ENCODE results near the gene TBC1D22A. TPM values are rescaled to one million over a fixed set of nuclear protein-coding genes. Genes with fewer than 3 reads are reported as not detected.

Gene TBC1D22A
- polyA plus RNA-seq, 1 experiment, result 19.8 TPM

DNA sequence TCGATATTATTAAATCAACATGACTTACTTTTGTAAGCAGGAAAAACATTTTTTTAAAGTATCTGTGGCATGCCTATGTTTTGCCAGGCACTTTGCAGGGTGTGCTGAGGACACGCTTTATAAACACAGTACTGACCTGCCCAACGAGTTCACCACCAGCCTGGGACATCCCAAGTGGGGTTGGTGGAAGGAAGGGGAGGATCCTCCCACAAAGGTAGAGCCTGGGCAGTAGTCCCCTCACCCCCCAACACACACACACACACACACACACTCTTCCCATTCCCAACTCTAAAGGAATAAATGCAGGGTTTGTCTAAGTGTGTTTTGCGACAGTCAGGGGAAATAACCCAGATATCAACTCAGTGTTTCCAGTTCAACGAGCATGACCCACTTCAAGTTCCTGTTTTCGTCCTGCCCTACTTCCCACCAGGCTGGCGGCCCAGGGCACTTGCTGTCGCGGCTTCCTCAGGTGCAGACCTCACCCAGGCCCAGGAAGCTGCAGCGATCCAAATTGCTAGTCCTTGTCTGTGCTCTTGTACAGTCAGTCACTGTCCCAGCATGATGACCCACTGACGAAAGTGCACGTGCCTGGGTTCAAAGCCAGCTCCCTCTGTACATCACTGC, 27.5 kb upstream of the TBC1D22A start:
- TF ChIP-seq, protein P1, sequence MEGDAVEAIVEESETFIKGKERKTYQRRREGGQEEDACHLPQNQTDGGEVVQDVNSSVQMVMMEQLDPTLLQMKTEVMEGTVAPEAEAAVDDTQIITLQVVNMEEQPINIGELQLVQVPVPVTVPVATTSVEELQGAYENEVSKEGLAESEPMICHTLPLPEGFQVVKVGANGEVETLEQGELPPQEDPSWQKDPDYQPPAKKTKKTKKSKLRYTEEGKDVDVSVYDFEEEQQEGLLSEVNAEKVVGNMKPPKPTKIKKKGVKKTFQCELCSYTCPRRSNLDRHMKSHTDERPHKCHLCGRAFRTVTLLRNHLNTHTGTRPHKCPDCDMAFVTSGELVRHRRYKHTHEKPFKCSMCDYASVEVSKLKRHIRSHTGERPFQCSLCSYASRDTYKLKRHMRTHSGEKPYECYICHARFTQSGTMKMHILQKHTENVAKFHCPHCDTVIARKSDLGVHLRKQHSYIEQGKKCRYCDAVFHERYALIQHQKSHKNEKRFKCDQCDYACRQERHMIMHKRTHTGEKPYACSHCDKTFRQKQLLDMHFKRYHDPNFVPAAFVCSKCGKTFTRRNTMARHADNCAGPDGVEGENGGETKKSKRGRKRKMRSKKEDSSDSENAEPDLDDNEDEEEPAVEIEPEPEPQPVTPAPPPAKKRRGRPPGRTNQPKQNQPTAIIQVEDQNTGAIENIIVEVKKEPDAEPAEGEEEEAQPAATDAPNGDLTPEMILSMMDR (IDR thresholded peaks at IDR 0.05; ENCODE audit: low read depth, low read length), result no peak
- H3K27me3 ChIP-seq (ENCODE audit: control insufficient read depth, insufficient read depth, low read length), result no peaks in the 10 kb centered on the region
- H3K27ac ChIP-seq (ENCODE audit: low read depth, low read length), result no peak overlapping the region
- ChIA-PET POLR2A (no interaction called here), CTCF (no interaction called here)
- no peak for DNase-seq (ENCODE audit: low read depth, low spot score)
- no peak overlapping the region for H3K4me3 ChIP-seq (ENCODE audit: low read depth, low read length)
- H3K9me3 ChIP-seq (ENCODE audit: control insufficient read depth, insufficient read depth, low read length), result no peaks in the 10 kb centered on the region; the same call in 1 of the 2 replicates

DNA sequence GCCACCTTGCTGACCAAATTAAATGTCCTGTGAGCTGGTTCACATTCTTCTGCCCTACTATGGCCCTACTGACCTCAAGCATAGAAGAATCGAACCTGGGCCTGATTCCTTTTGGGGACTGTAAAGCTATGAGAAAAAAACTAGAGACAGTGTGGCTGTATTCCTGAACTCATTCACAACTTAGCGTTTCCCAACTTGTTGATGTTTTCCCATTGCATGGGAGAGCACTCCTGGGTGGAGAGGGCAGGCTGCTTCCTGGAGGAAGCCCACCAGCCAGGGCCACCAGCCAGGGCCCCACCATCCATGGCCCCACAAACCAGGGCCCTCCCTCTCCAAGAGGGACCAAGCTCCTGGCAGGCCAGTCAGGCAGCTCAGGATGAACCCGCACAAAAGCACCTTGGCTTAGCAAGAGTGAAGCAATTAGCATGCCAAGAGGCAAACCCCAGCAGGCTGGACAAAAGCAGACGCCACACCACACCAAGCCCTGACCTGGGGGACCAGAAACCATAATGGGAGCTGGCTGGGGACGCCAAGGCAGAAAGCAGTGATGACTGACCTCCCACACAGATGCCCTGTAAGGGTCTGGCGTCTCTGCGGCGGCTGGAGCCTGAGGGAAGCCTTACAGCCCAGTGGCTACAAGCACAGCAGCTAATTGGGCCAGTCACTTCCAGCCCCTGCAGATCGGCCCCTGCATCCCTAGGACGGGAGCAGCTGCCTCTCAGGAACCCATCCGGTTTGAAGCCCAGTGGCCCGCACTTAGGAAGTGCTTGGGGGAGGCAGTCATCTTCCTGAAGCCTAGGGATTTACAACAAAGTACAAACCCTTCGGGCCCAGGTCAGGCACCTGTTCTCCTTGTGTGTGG, 26.5 kb upstream of the TBC1D22A start:
- TF ChIP-seq, protein P1 (IDR thresholded peaks at IDR 0.05; ENCODE audit: low read depth, low read length), result no peak
- CTCF ChIA-PET, result interaction anchor here (1.2 kb wide), 1 partner anchor 23 kb away, joined by 3 read pairs; no protein-coding TSS in a partner anchor
- Histone ChIP-seq H3K4me3 (ENCODE audit: low read depth, low read length) (peak overlapping the region; percentile 22), H3K9me3 (ENCODE audit: control insufficient read depth, insufficient read depth, low read length) (no peaks in the 10 kb centered on the region; the same call in 1 of the 2 replicates), H3K27ac (ENCODE audit: low read depth, low read length) (peak overlapping the region; percentile 39), H3K27me3 (ENCODE audit: control insufficient read depth, insufficient read depth, low read length) (no peaks in the 10 kb centered on the region)
- DNase-seq (ENCODE audit: low read depth, low spot score), result no peak
- POLR2A ChIA-PET, result interaction anchor here (0.6 to 1.0 kb wide), 2 partner anchors 16 to 493 kb away, joined by 3 to 4 read pairs; no protein-coding TSS in a partner anchor

DNA sequence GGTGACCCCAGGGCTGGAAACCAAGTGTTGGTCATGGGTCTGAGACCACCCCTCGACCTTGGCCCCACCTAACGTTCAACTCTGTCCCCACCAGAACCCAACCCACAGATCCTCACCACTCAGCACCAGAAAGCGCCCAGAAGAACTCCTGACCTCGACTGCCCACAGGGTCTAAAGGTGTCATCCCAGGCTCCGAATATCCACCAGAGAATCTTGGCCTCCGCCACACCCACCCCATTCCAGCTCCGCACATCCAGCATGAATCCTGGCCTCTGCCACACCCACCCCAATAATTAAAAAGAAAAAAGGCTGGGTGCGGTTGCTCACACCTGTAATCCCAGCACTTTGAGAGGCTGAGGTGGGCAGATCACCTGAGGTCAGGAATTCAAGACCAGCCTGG, 25.7 kb upstream of the TBC1D22A start:
- H3K9me3 ChIP-seq (ENCODE audit: control insufficient read depth, insufficient read depth, low read length), result no peaks in the 10 kb centered on the region; the same call in 1 of the 2 replicates
- CTCF ChIA-PET, result interaction anchor here (1.2 kb wide), 1 partner anchor 22 kb away, joined by 3 read pairs; no protein-coding TSS in a partner anchor
- DNase-seq (ENCODE audit: low read depth, low spot score), result no peak

DNA sequence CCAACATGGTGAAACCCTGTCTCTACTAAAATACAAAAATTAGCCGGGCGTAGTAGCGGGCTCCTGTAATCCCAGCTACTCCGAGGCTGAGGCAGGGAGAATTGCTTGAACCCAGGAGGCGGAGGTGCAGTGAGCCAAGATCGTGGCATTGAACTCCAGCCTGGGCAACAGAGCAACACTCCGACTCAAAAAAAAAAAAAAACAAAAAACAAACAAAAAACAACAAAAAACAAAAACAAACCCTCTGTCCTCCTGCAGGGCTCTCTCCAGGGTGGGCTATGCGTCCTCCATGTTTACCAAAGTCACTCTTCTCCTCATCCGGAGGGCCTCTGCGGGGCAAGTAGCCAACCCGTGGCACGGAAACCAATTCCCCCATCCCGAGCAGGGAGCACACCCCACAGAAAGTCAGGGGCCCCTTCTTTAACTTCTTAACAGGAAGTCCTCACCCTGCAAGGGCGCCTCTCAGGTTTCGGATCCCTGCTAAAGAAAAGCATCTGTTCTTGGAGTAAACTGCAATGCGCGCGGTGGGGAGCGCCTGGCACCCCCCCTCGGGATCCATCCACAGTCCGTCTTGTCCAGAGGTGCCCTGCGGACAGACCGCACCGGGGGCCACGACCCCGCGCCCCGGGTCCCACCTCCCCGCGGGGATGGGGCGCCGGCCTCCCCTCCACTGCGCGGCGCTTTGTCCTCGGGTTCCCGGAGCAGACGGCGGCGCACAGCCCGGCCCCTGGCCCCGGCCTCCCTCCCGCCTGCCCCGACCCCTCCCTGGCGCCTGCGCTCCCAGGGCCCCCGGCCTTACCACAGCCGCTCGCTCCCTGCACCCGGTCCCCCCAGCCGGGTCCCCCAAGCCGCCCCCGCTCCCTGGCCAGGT, 25.1 kb upstream of the TBC1D22A start:
- TF ChIP-seq, protein P1 (IDR thresholded peaks at IDR 0.05; ENCODE audit: low read depth, low read length), result no peak
- POLR2A ChIA-PET, result interaction anchor here (0.7 to 1.0 kb wide), 3 partner anchors 15 to 36 kb away, joined by 3 to 9 read pairs (median 7); partner anchors contain the start of gene TBC1D22A
- DNase-seq (ENCODE audit: low read depth, low spot score), result no peak
- Histone ChIP-seq H3K27ac (ENCODE audit: low read depth, low read length) (peak overlapping the region; percentile 39), H3K9me3 (ENCODE audit: control insufficient read depth, insufficient read depth, low read length) (no peaks in the 10 kb centered on the region; the same call in 1 of the 2 replicates), H3K4me3 (ENCODE audit: low read depth, low read length) (peak overlapping the region; percentile 76), H3K27me3 (ENCODE audit: control insufficient read depth, insufficient read depth, low read length) (no peaks in the 10 kb centered on the region)
- CTCF ChIA-PET, result interaction anchor here (1.2 kb wide), 1 partner anchor 21 kb away, joined by 3 read pairs; no protein-coding TSS in a partner anchor

More for the DNA sequence above, 25.7 kb upstream of the TBC1D22A start:
- POLR2A ChIA-PET, result interaction anchor here (0.7 to 1.0 kb wide), 3 partner anchors 15 to 37 kb away, joined by 3 to 9 read pairs (median 7); partner anchors contain the start of gene TBC1D22A
- H3K4me3 ChIP-seq (ENCODE audit: low read depth, low read length), result peak overlapping the region; percentile 76
- H3K27me3 ChIP-seq (ENCODE audit: control insufficient read depth, insufficient read depth, low read length), result no peaks in the 10 kb centered on the region
- H3K27ac ChIP-seq (ENCODE audit: low read depth, low read length), result no peak overlapping the region
- TF ChIP-seq, protein P1 (IDR thresholded peaks at IDR 0.05; ENCODE audit: low read depth, low read length), result no peak

Measured in AG04450 (cell line).